Measurements from ENCODE around the gene COX10.
"Not testable (repeated sequence)": the region's sequence is repeated elsewhere in the genome, so short reads cannot be mapped to it uniquely, and the experiment has no call there.

- not testable (repeated sequence) for TF ChIP-seq POLR2A, CTCF, EP300 (IDR thresholded peaks at IDR 0.05)
Measured at GRCh38 chr17:14236032-14236431, 166.7 kb downstream of the COX10 start.

All from tibial nerve (tissue), 4 donors.